Endodermal cell (in vitro differentiated cells): ENCODE results near the gene PANX2. TPM values are rescaled to one million over a fixed set of nuclear protein-coding genes. Genes with fewer than 3 reads are reported as not detected.

Source experiments
- DNase-seq: peaks from one replicate; pipeline ENCODE4 v3.0.0-alpha.2; 2017
- H3K27ac ChIP-seq: 2 replicates; pipeline ENCODE4 v1.5.1; 2013; ENCODE audit warnings: mild to moderate bottlenecking, low read depth, low read length, moderate library complexity
- H3K27me3 ChIP-seq: 2 replicates; pipeline ENCODE4 v1.6.1; 2013; ENCODE audit warnings: mild to moderate bottlenecking, low read length, moderate library complexity; ENCODE audit not compliant: insufficient read depth, control insufficient read depth, poor library complexity, severe bottlenecking
- H3K36me3 ChIP-seq: 2 replicates; pipeline ENCODE4 v1.7.0; 2013; ENCODE audit warnings: mild to moderate bottlenecking, low read length, moderate library complexity; ENCODE audit not compliant: control insufficient read depth, insufficient read depth
- H3K4me1 ChIP-seq: one replicate; pipeline ENCODE4 v1.7.0; 2013; ENCODE audit warnings: low read length; ENCODE audit not compliant: control insufficient read depth, insufficient read depth
- H3K4me3 ChIP-seq: 2 replicates; pipeline ENCODE4 v1.5.1; 2013; ENCODE audit warnings: mild to moderate bottlenecking, low read length, moderate library complexity
- H3K9ac ChIP-seq: 2 replicates; pipeline ENCODE4 v1.6.1; 2013; ENCODE audit warnings: mild to moderate bottlenecking, low read length, moderate library complexity; ENCODE audit not compliant: poor library complexity, severe bottlenecking; ENCODE audit errors: extremely low read depth
- H3K9me3 ChIP-seq: 2 replicates; pipeline ENCODE4 v1.6.1; 2013; ENCODE audit warnings: mild to moderate bottlenecking, low read length, moderate library complexity; ENCODE audit not compliant: control insufficient read depth
- H3K27ac Mint-ChIP-seq: 2 replicates; pipeline ENCODE4 v1.8.0; 2020; ENCODE audit warnings: mixed read lengths
- H3K27me3 Mint-ChIP-seq: 2 replicates; pipeline ENCODE4 v1.8.0; 2021; ENCODE audit warnings: mild to moderate bottlenecking, mixed read lengths; ENCODE audit not compliant: insufficient read depth
- H3K36me3 Mint-ChIP-seq: 2 replicates; pipeline ENCODE4 v1.8.0; 2020; ENCODE audit warnings: low read depth, mixed read lengths
- H3K4me1 Mint-ChIP-seq: 2 replicates; pipeline ENCODE4 v1.8.0; 2020; ENCODE audit warnings: mixed read lengths
- H3K4me3 Mint-ChIP-seq: 2 replicates; pipeline ENCODE4 v1.8.0; 2020; ENCODE audit warnings: mild to moderate bottlenecking, moderate library complexity, mixed read lengths
- H3K9me3 Mint-ChIP-seq: 2 replicates; pipeline ENCODE4 v1.8.0; 2020; ENCODE audit warnings: mild to moderate bottlenecking, mixed read lengths
- CTCF ChIP-seq: fragments of 200-600 bp; sonication (generic); conservative IDR thresholded peaks from 2 replicates; pipeline ENCODE4 v1.5.0; 2021; ENCODE audit warnings: antibody characterized with exemption, mild to moderate bottlenecking
- WGBS, 2 experiments: methylation state at CpG; one replicate each; pipeline versions ENCODE4 v1.1.5 to v1.1.7; 2013; ENCODE audit warnings: missing lambda C conversion rate in 2 of 2, mixed read lengths in 1 of 2; ENCODE audit not compliant: insufficient coverage in 1 of 2, insufficient read length in 1 of 2; 5-methylcytosine and 5-hydroxymethylcytosine counted together
- total RNA-seq, 2 donors: library from RNA; stranded (reverse); fragmentation: NEBNext Ultra II Directional in 1 of 2; extraction: Animal tissue kit (Norgen Biotek cat#: 25700) in 1 of 2; gene quantifications; 2 replicates in 1 of 2; 3 replicates in 1 of 2; pipeline ENCODE4 v1.2.1, GENCODE V29; 2021

Gene PANX2
- total RNA-seq, 2 donors from 2014 or later, result 8.8 to 11.2 TPM

- WGBS, 2 experiments, result 93 to 95% methylated on average over 18 to 22 of the region's 22 CpGs
Measured at GRCh38 chr22:50208430-50208938, 38.0 kb downstream of the PANX2 start.

GRCh38 chr22:50208939-50209892, 38.7 kb downstream of the PANX2 start:
- Histone ChIP-seq H3K36me3 (peaks cover 53% of the 10 kb centered on the region), H3K9ac (no peak overlapping the region), H3K4me1 (no peaks in the 10 kb centered on the region), H3K27me3 (no peaks in the 10 kb centered on the region), H3K9me3 (peaks cover 7% of the 10 kb centered on the region), H3K27ac (no peak overlapping the region), H3K4me3 (no peak overlapping the region)
- Mint-ChIP-seq H3K9me3 (no peaks in the 10 kb centered on the region), H3K27ac (no peak overlapping the region), H3K36me3 (peaks cover 51% of the 10 kb centered on the region), H3K27me3 (no peaks in the 10 kb centered on the region), H3K4me1 (no peaks in the 10 kb centered on the region), H3K4me3 (no peak overlapping the region)
- TF ChIP-seq CTCF, result no peak
- DNase-seq, result no peak
- 92 to 94% methylated on average over 17 to 31 of the region's 31 CpGs for WGBS, 2 experiments

More at GRCh38 chr22:50208430-50208938, 38.0 kb downstream of the PANX2 start:
- DNase-seq, result no peak
- no peak overlapping the region for H3K4me3 Mint-ChIP-seq
- TF ChIP-seq CTCF, result no peak
- H3K27ac ChIP-seq, result no peak overlapping the region
- H3K4me1 Mint-ChIP-seq, result no peaks in the 10 kb centered on the region
- H3K36me3 Mint-ChIP-seq, result peaks cover 51% of the 10 kb centered on the region
- peaks cover 8% of the 10 kb centered on the region for H3K9me3 ChIP-seq
- no peak overlapping the region for H3K9ac ChIP-seq
- no peaks in the 10 kb centered on the region for H3K9me3 Mint-ChIP-seq
- no peaks in the 10 kb centered on the region for H3K27me3 ChIP-seq
- no peak overlapping the region for H3K27ac Mint-ChIP-seq
- peaks cover 52% of the 10 kb centered on the region for H3K36me3 ChIP-seq
- no peaks in the 10 kb centered on the region for H3K27me3 Mint-ChIP-seq
- H3K4me3 ChIP-seq, result no peak overlapping the region
- H3K4me1 ChIP-seq, result no peaks in the 10 kb centered on the region

GRCh38 chr22:50209893-50210292, 39.4 kb downstream of the PANX2 start:
- Histone ChIP-seq H3K9ac (no peak overlapping the region), H3K36me3 (peaks cover 57% of the 10 kb centered on the region), H3K4me3 (no peak overlapping the region), H3K27me3 (no peaks in the 10 kb centered on the region), H3K4me1 (no peaks in the 10 kb centered on the region), H3K9me3 (peaks cover 7% of the 10 kb centered on the region), H3K27ac (no peak overlapping the region)
- peak; percentile 79 for DNase-seq
- Mint-ChIP-seq H3K4me1 (no peaks in the 10 kb centered on the region), H3K36me3 (peaks cover 55% of the 10 kb centered on the region), H3K27me3 (no peaks in the 10 kb centered on the region), H3K4me3 (no peak overlapping the region), H3K9me3 (no peaks in the 10 kb centered on the region), H3K27ac (no peak overlapping the region)
- peak; percentile 91 for TF ChIP-seq CTCF
- 68 to 72% methylated on average over 16 to 20 of the region's 20 CpGs for WGBS, 2 experiments
